ENCODE results near the gene LNP1. TPM values are rescaled to one million over a fixed set of nuclear protein-coding genes. Genes with fewer than 3 reads are reported as not detected.
"Not testable (repeated sequence)": the region's sequence is repeated elsewhere in the genome, so short reads cannot be mapped to it uniquely, and the experiment has no call there.

Gene LNP1
- total RNA-seq, 1 donor from 2014 or later = 2.7 TPM

DNA sequence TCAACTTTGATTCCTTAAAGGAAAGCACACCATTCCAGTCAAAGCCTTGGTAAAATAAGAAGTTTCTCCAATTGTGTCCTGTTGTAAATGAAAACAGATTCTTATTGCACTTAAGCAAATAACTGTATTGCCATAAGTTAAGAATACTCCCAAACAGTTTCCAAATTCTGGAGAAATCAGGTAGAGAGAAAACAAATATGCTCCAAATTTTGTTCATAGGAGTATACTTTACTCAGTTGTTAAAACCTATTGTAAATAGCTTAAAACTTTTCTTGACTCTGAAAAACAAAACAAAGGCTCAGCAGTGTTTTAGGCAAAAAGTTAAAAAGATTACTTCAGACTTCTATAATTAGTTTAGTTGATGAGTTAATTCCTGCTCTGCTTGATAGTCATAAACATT, 42.4 kb downstream of the LNP1 start:
- no peak for TF ChIP-seq CTCF (IDR thresholded peaks at IDR 0.05; ENCODE audit: unreplicated experiment)
- no peaks in the 10 kb centered on the region for H3K4me1 Mint-ChIP-seq (ENCODE audit: low read depth)
- H3K4me3 Mint-ChIP-seq (ENCODE audit: low read depth) = no peak overlapping the region
- H3K9me3 Mint-ChIP-seq (ENCODE audit: low read depth) = peaks cover 21% of the 10 kb centered on the region
- H3K36me3 Mint-ChIP-seq (ENCODE audit: insufficient read depth) = peaks cover 16% of the 10 kb centered on the region
- H3K27me3 Mint-ChIP-seq = no peaks in the 10 kb centered on the region
- H3K27ac Mint-ChIP-seq = no peak overlapping the region
- DNase-seq (ENCODE audit: low spot score, unreplicated experiment) = no peak

- H3K27ac Mint-ChIP-seq = not testable (repeated sequence)
- H3K36me3 Mint-ChIP-seq (ENCODE audit: insufficient read depth) = peaks cover 16% of the 10 kb centered on the region
Measured at GRCh38 chr3:100447067-100447466, 45.7 kb downstream of the LNP1 start.

GRCh38 chr3:100448079-100448478, 46.7 kb downstream of the LNP1 start:
- DNase-seq (ENCODE audit: low spot score, unreplicated experiment) = no peak
- Mint-ChIP-seq H3K4me3 (ENCODE audit: low read depth) (no peak overlapping the region), H3K9me3 (ENCODE audit: low read depth) (peaks cover 13% of the 10 kb centered on the region), H3K36me3 (ENCODE audit: insufficient read depth) (peaks cover 12% of the 10 kb centered on the region), H3K27me3 (no peaks in the 10 kb centered on the region), H3K27ac (no peak overlapping the region), H3K4me1 (ENCODE audit: low read depth) (peaks cover 7% of the 10 kb centered on the region)
- TF ChIP-seq CTCF (IDR thresholded peaks at IDR 0.05; ENCODE audit: unreplicated experiment) = no peak

More at GRCh38 chr3:100447067-100447466, 45.7 kb downstream of the LNP1 start:
- DNase-seq (ENCODE audit: low spot score, unreplicated experiment); H3K4me1 Mint-ChIP-seq (ENCODE audit: low read depth); H3K4me3 Mint-ChIP-seq (ENCODE audit: low read depth); H3K27me3 Mint-ChIP-seq: not testable (repeated sequence)
- peaks cover 21% of the 10 kb centered on the region for H3K9me3 Mint-ChIP-seq (ENCODE audit: low read depth)

DNA sequence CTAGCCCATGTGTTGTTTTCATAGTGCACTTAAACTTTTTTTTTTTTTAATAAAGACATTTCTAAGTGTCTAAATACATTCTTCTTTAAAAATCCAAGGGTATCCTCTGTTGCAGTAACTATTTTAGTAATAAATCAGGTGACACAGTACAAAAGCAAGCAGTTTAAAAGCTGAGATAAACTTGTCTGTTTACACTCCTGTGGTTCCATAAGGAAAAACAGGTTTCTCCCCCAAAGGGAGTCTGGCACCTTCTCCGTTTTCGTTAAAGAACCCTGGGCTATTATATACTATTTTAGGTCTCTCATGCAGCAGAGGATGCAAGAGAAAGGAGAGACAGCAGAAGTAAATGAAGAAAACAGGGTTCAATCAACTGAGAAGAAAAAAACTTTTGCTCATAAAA, 47.9 kb downstream of the LNP1 start:
- H3K9me3 Mint-ChIP-seq (ENCODE audit: low read depth) = peaks cover 9% of the 10 kb centered on the region
- H3K4me3 Mint-ChIP-seq (ENCODE audit: low read depth) = no peak overlapping the region
- DNase-seq (ENCODE audit: low spot score, unreplicated experiment) = no peak
- H3K27me3 Mint-ChIP-seq = no peaks in the 10 kb centered on the region
- TF ChIP-seq CTCF (IDR thresholded peaks at IDR 0.05; ENCODE audit: unreplicated experiment) = no peak
- H3K27ac Mint-ChIP-seq = no peak overlapping the region
- H3K4me1 Mint-ChIP-seq (ENCODE audit: low read depth) = peaks cover 9% of the 10 kb centered on the region
- H3K36me3 Mint-ChIP-seq (ENCODE audit: insufficient read depth) = peaks cover 11% of the 10 kb centered on the region

- no peaks in the 10 kb centered on the region for H3K9me3 Mint-ChIP-seq (ENCODE audit: low read depth)
- no peak overlapping the region for H3K27ac Mint-ChIP-seq
Measured at GRCh38 chr3:100454677-100455076, 53.3 kb downstream of the LNP1 start.

More at GRCh38 chr3:100454677-100455076, 53.3 kb downstream of the LNP1 start:
- Mint-ChIP-seq H3K4me3 (ENCODE audit: low read depth) (no peak overlapping the region), H3K27me3 (no peaks in the 10 kb centered on the region), H3K36me3 (ENCODE audit: insufficient read depth) (peaks cover 4% of the 10 kb centered on the region), H3K4me1 (ENCODE audit: low read depth) (peaks cover 17% of the 10 kb centered on the region)
- DNase-seq (ENCODE audit: low spot score, unreplicated experiment) = no peak
- no peak for TF ChIP-seq CTCF (IDR thresholded peaks at IDR 0.05; ENCODE audit: unreplicated experiment)
